HG02970 (cell line): ENCODE data around the gene NR1I2.

Experiments
- ATAC-seq: cut with Tn5 transposase; IDR thresholded peaks from one replicate; pipeline ENCODE4 v1.9.1; 2021; ENCODE audit warnings: mild to moderate bottlenecking, moderate library complexity, moderate number of reproducible peaks; ENCODE audit not compliant: unreplicated experiment, low FRiP score

Gene NR1I2

GRCh38 chr3:119781330-119782198 lies at the start of gene NR1I2:
Gene NR1I2, plus strand, starts transcription at chr3:119782101.
- no peak for ATAC-seq

GRCh38 chr3:119733812-119734211 lies 48.1 kb upstream of the NR1I2 start:
- no peak for ATAC-seq

DNA sequence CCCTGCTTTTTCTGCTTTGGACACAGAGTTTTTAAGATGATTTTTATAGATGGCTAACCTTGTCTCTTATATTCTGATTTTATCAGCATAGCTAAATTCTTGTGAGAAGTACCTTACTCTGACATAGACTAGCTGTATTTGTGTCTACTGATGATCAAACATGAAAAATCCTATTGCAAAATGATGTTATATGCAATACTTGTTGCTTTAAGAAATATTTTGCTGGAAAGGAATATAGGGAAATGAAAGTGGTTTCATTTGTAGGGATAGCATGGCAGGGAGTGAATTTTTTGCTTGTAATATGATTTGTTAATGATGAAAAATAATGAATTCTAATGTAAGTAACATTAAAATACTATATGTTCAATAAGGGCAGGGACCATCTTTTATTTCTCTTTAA lies 43.2 kb upstream of the NR1I2 start:
- ATAC-seq: no peak

DNA sequence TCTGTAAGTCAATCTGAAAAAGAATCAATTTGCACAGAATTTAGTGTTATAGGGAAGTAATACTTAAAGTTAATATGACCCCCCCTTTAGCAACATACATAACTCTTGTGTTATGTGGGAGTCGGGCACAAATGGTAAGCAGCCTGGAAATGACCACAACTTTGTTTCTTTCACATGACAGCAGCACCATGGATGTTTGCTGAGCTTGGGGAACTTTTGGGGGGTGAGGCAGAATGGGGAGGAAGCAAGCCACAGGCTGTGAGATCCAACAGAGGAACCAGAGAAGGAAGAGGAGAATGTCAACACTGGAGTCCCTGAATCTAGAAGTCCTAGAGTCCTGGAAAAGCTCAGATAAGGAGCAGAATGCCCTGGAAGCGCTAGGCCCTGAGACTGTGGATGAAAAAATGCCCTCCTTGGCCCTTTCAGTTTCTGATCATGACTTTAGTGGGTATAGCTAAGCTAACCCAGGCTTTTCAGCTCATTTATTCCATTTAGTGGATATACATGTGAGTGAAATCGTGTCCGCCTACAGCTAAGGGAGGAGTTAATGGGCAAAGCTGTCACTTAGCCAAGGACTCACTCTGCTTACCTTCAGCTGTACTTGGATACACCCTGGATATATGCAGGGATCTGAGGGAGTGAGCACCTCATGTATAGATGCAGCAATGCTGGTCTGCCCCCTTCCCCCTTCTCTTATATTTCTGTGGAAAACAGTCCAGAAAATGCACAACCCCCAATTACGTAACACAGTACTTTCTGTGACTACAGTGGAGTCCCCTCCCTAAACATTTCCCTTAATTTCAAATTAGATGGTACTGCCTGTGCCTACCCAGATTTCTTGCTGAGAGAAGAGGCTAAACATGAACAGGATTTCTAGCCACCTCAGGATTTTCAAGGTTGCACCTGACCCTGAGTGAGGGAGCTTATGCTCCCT lies 40.0 kb upstream of the NR1I2 start:
- no peak for ATAC-seq

- ATAC-seq: no peak
Measured at GRCh38 chr3:119743921-119744320, 38.0 kb upstream of the NR1I2 start.

DNA sequence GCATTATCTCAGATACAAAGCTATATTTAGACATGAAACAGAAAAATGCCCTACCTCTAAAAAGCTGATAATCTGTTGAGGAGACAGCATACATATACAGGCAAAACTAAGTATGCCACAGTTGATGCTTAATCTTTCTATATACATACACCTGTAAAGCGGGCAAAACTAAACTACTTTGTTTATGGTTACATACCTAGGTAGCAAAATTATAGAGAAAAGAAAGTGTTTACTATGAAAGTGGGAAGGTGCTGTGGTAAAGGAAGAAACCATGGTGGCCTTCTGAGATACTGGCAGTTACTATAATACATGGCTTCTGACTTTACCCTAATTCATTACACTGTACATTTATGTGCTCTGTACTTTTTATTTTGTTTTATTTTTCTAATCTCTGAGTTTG lies 36.0 kb upstream of the NR1I2 start:
- ATAC-seq: no peak

- no peak for ATAC-seq
Measured at GRCh38 chr3:119746423-119746822, 35.5 kb upstream of the NR1I2 start.

DNA sequence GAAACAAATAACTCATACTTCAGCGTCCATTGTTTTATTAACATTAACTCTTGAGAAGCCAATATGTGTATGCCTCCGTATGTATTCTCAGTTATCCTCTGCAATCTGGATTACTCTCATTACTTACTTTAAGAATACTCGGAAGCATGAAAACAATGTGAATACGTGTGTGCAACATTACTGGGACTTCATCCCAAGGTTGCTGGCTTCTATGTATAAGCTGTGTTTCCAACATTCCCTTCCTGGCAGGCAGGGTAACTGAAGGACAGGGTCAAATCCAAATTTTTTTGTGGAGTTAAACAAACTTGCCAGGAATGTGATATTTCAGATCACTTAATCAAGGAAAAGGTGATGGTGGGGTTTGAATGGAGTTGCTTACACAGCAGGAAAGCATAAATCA lies 34.5 kb upstream of the NR1I2 start:
- ATAC-seq: no peak

- no peak for ATAC-seq
Measured at GRCh38 chr3:119748991-119749390, 32.9 kb upstream of the NR1I2 start.

GRCh38 chr3:119751423-119751822 lies 30.5 kb upstream of the NR1I2 start:
- no peak for ATAC-seq

GRCh38 chr3:119759962-119760361 lies 21.9 kb upstream of the NR1I2 start:
- ATAC-seq: no peak

DNA sequence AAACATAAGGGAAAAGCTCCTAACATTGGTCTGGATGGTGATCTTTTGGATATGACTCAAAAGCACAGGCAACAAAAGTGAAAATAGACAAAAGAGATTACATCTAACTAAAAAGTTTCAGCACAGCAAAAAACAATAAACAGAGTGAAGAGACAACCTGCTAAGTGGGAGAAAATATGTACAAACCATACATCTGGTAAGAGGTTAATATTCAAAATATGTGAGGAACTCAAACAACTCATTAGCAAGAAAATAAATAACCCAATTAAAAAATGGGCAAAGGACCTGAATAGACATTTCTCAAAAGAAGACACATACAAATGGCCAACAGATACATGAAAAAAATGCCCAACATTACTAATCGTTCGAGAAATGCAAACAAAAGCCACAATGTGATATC lies 19.0 kb upstream of the NR1I2 start:
- ATAC-seq: no peak

DNA sequence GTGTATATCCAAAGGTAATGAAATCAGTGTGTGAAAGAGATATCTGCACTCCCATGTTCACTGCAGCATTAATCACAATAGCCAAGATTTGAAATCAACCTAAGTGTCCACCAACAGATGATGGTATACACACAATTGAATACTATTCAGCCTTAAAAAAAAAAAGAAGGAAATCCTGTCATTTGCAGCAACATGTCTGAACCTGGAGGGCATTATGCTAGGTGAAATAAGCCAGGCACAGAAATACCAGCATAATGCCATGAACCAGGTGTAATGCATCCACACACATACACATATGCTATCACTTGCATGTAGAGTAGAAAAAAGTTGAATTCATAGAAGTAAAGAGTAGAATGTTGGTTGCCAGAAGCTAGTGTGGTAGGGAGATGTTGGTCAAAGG lies 18.4 kb upstream of the NR1I2 start:
- ATAC-seq: no peak

- ATAC-seq: no peak
Measured at GRCh38 chr3:119765239-119765638, 16.7 kb upstream of the NR1I2 start.

DNA sequence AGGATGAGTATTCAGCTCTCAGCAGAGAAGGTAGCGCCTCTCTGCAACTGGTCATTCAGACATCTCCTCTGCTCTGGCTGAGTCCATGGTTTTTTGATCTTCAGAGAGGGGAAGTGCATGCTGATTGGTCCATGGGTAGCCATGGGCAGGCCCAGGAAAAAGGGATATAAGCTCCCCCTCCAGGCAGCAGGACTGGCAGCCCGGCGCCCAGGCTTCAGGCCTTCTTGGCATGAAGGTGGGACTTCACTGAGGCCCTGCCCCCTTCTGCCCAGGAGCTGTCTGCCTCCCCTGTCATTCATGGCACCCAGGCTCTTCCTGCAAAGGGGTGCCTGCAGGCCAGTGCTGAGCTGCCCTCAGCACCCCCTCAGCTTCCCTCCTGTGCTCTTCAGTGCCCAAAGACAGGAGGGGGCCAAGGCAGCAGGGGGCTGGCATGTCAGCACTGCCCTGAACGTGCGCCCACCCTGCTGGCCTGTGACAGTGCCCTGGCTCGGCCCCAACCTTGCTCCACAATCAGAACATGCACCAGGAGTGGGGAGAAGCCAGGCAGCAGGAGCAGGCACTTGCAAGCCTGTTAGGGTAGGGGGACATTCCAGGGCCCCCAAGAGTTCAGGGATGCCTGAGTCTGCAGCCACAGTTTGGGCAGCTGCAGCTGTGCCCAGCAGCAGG lies 13.8 kb upstream of the NR1I2 start:
- no peak for ATAC-seq

- ATAC-seq: no peak
Measured at GRCh38 chr3:119768668-119769393, 13.1 kb upstream of the NR1I2 start.

GRCh38 chr3:119769394-119770149 lies 12.3 kb upstream of the NR1I2 start:
- no peak for ATAC-seq

- ATAC-seq: no peak
Measured at GRCh38 chr3:119774444-119774843, 7.5 kb upstream of the NR1I2 start.

- ATAC-seq: no peak
Measured at GRCh38 chr3:119776304-119776703, 5.6 kb upstream of the NR1I2 start.

GRCh38 chr3:119778176-119778575 lies 3.7 kb upstream of the NR1I2 start:
- ATAC-seq: no peak
